Retinal pigment epithelial cell (primary cell): ENCODE results near the gene POMT1.

Experiments
- DNase-seq: peaks from one replicate; pipeline ENCODE4 v3.0.0-alpha.2; 2010; ENCODE audit warnings: low read depth
- H3K4me3 ChIP-seq: 2 replicates; pipeline ENCODE4 v1.5.1; 2011; ENCODE audit warnings: mild to moderate bottlenecking, low read length, control low read depth, moderate library complexity
- CTCF ChIP-seq: conservative IDR thresholded peaks from 2 replicates; pipeline ENCODE4 v1.5.1; 2011; ENCODE audit warnings: low read depth, low read length, control low read depth, inconsistent platforms

Gene POMT1

DNA sequence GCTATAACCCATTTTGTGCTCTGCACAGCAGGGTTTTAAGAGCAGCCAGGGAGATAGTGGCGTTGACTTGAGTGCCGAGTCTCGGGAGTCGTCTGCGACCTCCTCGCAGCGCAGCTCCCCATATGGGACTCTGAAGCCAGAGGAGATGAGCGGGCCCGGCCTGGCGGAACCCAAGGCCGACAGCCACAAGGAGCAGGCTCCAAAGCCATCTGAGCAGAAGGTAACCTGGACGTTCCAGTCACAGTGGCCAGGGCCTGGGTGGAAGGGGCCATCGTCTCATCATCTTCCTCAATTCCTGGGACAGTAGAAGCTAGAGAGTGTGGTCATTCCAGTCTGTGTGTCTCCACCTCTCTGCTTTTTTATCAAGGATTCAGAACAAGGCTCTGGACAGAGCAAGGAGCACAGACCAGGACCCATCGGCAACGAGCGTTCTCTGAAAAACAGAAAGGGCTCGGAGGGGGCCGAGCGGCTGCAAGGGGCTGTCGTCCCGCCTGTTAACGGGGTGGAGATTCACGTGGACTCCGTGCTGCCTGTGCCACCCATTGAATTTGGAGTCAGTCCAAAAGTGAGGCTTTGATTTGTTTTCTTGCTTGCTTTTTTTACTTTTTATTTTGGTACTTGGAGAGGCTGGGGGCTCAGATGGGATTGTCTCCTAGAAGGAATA, 20.2 kb upstream of the POMT1 start:
- no peak overlapping the region for H3K4me3 ChIP-seq
- no peak for TF ChIP-seq CTCF
- DNase-seq: no peak

GRCh38 chr9:131483319-131484050, 19.2 kb upstream of the POMT1 start:
- DNase-seq: no peak
- H3K4me3 ChIP-seq: no peak overlapping the region
- TF ChIP-seq CTCF: no peak

DNA sequence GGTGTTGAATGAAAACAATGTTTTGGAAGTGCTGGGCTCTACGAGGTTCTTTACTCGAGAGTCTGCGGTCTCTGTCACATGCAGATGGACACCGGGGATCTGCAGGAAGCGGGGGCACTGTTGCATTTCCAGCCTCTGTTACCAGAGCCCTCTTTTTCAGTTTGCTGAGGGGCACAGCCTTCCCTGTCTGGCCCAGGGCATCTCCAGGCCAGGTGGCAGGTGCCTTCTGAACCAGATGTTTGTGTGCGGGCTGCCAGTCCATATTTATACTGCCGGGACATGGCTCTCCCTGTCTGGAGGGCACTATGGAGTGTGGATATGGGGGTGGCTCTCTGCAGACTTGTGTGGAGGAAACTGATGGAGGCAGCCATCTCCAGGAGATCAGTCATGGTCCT, 18.7 kb upstream of the POMT1 start:
- no peak for TF ChIP-seq CTCF
- no peak overlapping the region for H3K4me3 ChIP-seq
- DNase-seq: no peak

DNA sequence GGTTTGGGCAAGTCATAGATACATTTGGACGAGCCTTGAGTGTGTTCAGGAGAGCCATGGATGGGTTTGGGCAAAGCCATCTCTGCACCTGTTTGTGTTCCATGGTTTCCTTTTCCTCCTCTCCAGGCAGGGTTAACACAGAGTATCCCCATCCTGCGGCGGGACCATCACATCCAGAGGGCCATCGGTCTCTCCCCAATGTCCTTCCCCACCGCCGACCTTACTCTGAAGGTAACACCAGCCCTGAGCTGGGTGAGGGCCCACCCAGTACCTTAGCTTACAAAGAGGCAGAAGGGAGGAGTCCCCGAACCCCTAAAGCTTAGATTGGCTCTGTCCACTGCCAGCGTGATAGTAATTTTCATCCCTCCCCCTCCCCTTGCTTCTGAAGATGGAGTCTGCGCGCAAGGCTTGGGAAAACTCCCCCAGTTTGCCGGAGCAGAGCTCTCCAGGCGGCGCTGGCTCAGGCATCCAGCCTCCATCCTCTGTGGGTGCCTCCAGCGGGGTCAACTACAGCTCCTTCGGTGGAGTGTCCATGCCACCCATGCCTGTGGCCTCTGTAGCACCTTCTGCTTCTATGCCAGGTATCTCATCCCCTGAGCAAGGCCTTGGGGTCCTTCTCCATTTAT, 18.0 kb upstream of the POMT1 start:
- no peak for TF ChIP-seq CTCF
- DNase-seq: no peak
- no peak overlapping the region for H3K4me3 ChIP-seq

DNA sequence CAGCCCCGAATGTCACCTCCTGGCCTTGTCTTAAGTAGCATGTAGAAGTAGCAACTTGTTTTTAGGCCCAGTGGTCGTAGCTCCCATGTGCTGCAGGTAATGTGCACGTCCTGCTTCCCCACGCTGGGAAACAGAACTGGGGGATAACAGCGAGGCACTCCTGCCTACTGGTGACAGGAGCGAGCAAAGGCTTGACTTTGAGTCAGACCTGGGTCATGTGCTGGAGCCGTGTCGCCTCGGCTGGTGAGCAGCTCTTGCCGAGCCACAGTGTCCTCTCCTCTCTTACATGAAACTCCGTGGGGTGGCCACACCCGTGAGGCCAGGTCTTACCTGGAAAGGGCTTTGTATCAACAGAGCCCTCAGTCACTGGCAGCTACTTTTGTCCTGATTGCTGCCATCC, 17.5 kb upstream of the POMT1 start:
- TF ChIP-seq CTCF: no peak
- H3K4me3 ChIP-seq: no peak overlapping the region
- no peak for DNase-seq

DNA sequence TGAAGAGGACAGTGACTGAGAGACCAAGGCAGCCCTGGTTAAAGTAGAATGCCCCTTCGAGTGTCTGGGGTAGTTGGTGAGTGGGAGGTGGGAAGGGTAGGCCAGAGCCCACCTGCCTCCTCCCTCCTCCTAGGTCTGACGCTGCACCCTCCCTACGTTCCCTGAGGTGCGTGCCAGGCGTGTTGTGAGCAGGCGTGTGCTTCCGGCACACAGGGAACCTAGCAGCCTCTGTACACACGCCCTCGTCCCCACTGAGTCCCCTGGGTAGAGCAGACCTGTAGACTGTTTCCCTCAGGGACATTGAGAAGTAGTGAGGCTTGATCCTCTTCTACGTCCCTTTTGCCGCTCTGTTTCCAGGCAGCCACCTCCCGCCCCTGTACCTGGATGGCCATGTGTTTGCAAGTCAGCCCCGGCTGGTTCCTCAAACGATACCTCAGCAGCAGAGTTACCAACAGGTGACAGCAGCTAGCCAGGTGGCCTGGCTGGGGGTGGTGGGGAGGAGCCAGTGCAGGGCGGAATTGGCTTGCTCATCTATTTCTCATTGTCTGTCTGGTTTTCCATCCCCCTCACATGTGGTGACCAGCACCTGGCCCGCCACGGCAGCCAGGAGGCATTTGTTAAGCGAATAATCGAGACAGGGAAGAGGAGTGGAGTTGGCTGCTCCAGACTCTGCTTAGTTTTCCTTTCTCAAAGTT, 16.8 kb upstream of the POMT1 start:
- no peak overlapping the region for H3K4me3 ChIP-seq
- DNase-seq: no peak
- no peak for TF ChIP-seq CTCF
